PC-3 (cell line): ENCODE results near the gene DMAC2.

Experiments
- CTCF ChIP-seq: fragments of 300-600 bp; sonication (generic); conservative IDR thresholded peaks from 2 replicates; pipeline ENCODE4 v1.5.1; 2017; ENCODE audit warnings: antibody characterized with exemption, low read depth, mild to moderate bottlenecking, low read length
- EZH2 ChIP-seq: fragments of 300-600 bp; sonication (generic); IDR thresholded peaks from one replicate; pipeline ENCODE4 v1.6.1; 2017; ENCODE audit warnings: antibody characterized with exemption, mild to moderate bottlenecking, low read length; ENCODE audit not compliant: unreplicated experiment
- EZH2phosphoT487 ChIP-seq: fragments of 300-600 bp; sonication (generic); IDR thresholded peaks from 2 replicates; pipeline ENCODE4 v1.6.1; 2018; ENCODE audit warnings: mild to moderate bottlenecking, antibody characterized with exemption, low read length, borderline replicate concordance

DNA sequence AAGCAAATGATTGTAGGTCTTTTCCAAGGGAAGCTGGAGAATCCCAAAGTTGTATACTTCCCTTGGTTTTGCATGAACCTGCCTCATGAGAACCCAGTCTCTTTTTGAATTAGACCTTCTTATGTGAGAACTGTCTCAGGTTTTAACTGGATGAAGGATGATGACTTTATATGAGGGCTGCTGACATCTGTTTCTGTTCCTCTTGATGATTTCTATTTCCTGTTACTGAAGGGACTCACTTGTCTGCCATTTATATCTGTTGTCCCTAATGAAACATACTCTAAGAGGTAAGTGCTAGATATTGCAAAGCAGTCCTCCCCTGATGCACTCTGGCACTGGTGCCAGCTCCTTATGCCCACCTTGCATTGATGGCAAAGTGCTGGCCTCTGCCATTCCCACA, 36.9 kb upstream of the DMAC2 start:
- no peak for TF ChIP-seq CTCF
- no peak for TF ChIP-seq EZH2
- TF ChIP-seq EZH2phosphoT487 = no peak
